Activated CD4-positive, alpha-beta T cell treated with anti-CD3 and anti-CD28 coated beads, Interleukin-2, amount 10 ng/mL, durations not matched to agents 24 days and 14 days (primary cell): Measurements from ENCODE around the gene TRAPPC2L. TPM values are rescaled to one million over a fixed set of nuclear protein-coding genes. Genes with fewer than 3 reads are reported as not detected.

Experiments
- DNase-seq: peaks from one replicate; pipeline ENCODE4 v3.0.0; 2022
- H3K27ac Mint-ChIP-seq: one replicate; pipeline ENCODE4 v1.8.0; 2022; ENCODE audit warnings: mild to moderate bottlenecking, mixed read lengths
- H3K27me3 Mint-ChIP-seq: one replicate; pipeline ENCODE4 v1.8.0; 2022; ENCODE audit warnings: mixed read lengths
- H3K36me3 Mint-ChIP-seq: one replicate; pipeline ENCODE4 v1.8.0; 2022; ENCODE audit warnings: low read depth, mild to moderate bottlenecking, mixed read lengths
- H3K4me1 Mint-ChIP-seq: one replicate; pipeline ENCODE4 v1.8.0; 2021; ENCODE audit warnings: mixed read lengths
- H3K4me3 Mint-ChIP-seq: one replicate; pipeline ENCODE4 v1.8.0; 2022; ENCODE audit warnings: mild to moderate bottlenecking, moderate library complexity, mixed read lengths
- H3K9me3 Mint-ChIP-seq: one replicate; pipeline ENCODE4 v1.8.0; 2021; ENCODE audit warnings: mixed read lengths
- intact Hi-C: fragments of 100-400 bp; cut with micrococcal nuclease; formaldehyde crosslinking; loops from one replicate; pipeline ENCODE4 v1.15.1; 2023
- total RNA-seq: library from RNA; stranded (reverse); gene quantifications from 2 replicates; pipeline ENCODE4 v1.2.3, GENCODE V29; 2022

TRAPPC2L gene
- total RNA-seq, 1 donor from 2014 or later, result 62.1 TPM

DNA sequence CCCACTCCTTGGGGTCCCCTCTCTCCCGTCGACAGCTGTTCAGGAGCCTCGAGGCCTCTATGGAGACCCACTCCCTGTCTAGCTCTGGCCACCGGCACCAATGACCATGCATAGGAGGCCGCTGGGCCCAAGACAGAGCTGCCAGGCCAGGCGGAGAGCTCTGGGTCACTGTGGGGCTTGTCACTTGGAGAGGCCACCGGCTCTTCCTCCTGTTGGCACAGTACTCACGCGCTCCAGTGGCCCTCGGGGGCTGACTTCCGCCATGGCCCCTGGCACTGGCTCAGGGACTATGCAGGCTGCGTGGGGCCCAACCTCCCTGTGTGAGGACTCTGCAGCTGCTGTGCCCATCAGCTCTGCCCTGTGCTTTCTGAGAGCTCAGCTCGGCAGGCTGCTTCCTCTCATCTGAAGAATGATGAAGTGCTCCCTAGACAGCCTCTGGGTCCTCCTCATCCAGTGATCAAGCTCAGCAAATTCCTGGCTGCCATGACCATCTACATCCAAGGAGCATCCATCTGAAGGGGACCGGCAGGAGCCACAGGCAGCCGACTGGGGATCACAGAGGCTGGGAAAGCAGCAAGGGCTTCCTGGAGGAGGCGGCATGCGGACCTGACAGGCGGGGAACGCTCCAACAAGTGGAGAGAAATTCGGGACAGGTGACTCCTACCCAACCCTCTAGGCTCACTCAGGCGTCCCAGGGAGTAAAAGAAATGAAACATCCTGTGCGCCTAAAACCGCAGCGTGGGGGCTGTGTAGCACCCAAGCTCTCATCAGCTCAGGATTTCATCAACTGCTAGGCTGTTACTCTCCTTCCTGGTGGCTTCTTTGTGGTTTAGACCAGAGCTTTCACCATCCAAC lies 17.0 kb upstream of the TRAPPC2L start:
- H3K4me3 Mint-ChIP-seq, result no peak overlapping the region
- intact Hi-C loops, result no loop called here

DNA sequence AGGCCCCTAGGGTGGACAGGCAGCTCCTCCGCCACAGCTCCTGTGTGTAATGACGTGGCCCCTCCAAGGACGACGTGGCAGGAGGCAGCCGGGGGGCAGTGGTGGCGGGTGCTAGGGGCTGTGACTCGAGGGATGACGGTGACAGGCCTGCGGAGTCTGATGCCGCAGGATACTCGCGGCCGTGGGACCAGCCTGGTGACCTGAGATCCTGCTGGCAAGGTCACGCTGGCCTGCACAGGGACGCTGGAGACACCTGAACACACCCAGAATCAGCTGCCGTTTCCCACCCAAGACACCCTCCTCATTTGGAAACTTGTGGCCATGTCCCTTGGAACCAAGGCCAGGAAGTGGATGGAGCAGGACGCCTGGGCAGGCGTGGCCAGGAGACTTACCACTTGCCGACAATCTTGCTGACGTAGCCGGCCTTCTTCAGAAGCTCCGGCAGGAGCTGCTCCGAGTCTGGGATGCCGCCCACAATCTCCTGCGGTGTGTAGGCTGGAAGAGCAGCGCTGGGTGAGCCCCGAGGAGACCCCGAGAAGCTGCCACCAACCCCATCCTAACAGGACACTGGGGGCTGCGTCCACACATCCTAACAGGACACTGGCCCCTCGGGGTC lies 16.2 kb upstream of the TRAPPC2L start:
- Mint-ChIP-seq H3K27ac (no peak overlapping the region), H3K36me3 (no peaks in the 10 kb centered on the region), H3K4me1 (no peaks in the 10 kb centered on the region), H3K27me3 (no peaks in the 10 kb centered on the region), H3K4me3 (no peak overlapping the region), H3K9me3 (no peaks in the 10 kb centered on the region)
- intact Hi-C loops, result no loop called here
- DNase-seq, result no peak

More for the DNA sequence above, 17.0 kb upstream of the TRAPPC2L start:
- H3K27ac Mint-ChIP-seq, result no peak overlapping the region
- H3K36me3 Mint-ChIP-seq, result no peaks in the 10 kb centered on the region
- no peaks in the 10 kb centered on the region for H3K27me3 Mint-ChIP-seq
- no peaks in the 10 kb centered on the region for H3K9me3 Mint-ChIP-seq
- no peak for DNase-seq
- H3K4me1 Mint-ChIP-seq, result no peaks in the 10 kb centered on the region

DNA sequence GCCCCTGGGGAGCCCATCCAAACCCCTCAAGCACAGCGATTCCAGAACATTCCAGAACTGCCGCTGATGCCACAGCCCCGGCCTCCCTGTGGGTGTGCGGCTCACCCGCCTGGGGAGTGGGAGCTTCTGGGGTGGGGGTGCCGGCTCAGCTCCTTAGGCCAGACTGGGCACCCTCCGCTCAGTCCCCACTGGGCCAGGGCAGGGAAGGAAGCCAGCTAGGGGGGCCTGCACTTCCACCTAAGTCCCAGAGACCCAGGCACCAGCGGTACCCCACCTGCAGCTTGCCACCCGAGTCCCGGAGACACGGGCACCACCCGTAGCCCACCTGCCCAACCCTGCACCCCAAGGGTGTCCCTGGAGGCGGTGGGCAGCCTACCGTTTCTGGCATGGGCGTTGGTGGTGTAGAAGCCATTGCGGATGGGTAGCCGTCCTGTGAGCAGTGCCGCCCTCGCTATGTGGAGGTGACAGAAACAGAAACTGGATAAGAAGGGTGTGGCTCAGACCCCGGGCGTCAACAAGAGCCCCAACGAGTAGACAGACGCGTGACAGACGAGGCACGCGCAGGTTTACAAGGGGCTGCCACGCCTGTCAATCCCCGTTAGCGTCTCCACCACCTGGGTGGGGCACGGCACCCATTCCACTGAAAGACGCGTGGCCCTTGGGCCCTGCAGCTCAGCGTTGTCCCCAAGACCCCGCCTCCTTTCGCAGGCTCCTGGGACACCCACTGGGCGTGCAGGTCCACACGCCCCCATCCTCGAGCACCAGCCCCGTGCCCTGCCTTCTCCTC lies 15.2 kb upstream of the TRAPPC2L start:
- Mint-ChIP-seq H3K4me3 (no peak overlapping the region), H3K36me3 (no peaks in the 10 kb centered on the region), H3K27me3 (no peaks in the 10 kb centered on the region), H3K27ac (no peak overlapping the region), H3K9me3 (no peaks in the 10 kb centered on the region), H3K4me1 (no peaks in the 10 kb centered on the region)
- intact Hi-C loops, result no loop called here
- DNase-seq, result no peak

DNA sequence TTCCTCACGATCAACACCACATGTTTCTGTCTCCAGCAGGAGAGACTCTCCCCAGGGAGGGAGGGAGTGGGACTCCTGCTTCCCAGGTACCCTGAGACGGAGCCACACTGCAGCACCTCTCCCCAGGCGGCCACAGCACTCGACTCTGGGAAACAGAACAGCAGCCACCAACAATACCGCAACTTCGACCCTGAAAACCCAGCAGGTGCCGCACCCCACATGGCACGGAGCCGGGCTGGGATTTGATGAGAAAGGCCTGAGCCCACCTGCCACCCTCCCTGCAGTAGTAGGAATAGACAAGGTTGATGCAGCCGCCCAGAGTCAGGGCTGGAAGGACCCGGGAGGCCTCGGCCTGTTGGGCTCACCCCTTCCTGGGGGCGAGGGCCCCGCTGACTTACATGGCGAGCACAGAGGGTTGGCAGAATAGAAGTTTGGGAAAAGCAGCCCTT lies 14.6 kb upstream of the TRAPPC2L start:
- H3K36me3 Mint-ChIP-seq, result no peaks in the 10 kb centered on the region
- H3K9me3 Mint-ChIP-seq, result no peaks in the 10 kb centered on the region
- no peaks in the 10 kb centered on the region for H3K27me3 Mint-ChIP-seq
- H3K27ac Mint-ChIP-seq, result no peak overlapping the region
- intact Hi-C loops, result no loop called here
- no peak overlapping the region for H3K4me3 Mint-ChIP-seq
- DNase-seq, result no peak
- H3K4me1 Mint-ChIP-seq, result no peaks in the 10 kb centered on the region

DNA sequence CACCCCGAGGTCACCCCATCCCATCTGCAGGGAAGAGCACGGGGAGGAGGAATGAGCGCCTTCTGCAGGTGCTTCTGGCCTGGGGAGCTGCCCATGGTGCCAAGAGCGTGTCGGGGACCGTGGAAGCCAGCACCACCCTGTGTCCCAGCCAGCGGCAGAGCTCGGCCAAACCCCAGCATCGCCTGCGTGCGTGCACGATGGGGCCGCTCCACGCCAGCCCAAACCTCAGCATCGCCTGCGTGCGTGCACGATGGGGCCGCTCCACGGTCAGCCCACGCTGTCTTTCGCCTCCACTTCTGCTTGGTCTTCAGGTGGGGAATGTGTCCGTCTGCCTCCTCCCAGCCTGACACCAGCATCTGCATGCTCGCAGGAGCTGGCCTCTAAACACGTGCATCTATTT lies 14.1 kb upstream of the TRAPPC2L start:
- intact Hi-C loops, result no loop called here
- Mint-ChIP-seq H3K4me1 (no peaks in the 10 kb centered on the region), H3K27me3 (no peaks in the 10 kb centered on the region), H3K27ac (no peak overlapping the region), H3K4me3 (no peak overlapping the region), H3K9me3 (no peaks in the 10 kb centered on the region), H3K36me3 (no peaks in the 10 kb centered on the region)
- no peak for DNase-seq

DNA sequence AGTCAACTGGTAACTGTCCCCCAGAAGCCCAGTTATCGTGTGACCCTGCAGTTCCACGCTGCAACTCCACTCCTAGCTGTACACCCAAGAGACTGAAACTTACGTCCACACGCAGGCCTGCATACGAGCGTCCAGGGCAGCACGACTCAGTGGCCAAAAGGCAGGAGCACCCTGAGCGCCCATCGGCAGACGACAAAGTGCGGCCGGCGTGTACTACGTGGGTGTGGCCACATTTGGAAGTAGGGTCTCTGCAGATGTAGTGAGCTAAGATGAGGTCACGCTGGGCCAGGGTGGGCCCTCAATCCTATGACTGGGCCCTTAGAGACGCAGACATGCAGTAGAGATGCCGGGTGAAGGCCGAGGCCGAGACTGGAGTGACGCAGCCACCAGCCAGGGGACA lies 13.7 kb upstream of the TRAPPC2L start:
- intact Hi-C loops, result no loop called here
- no peaks in the 10 kb centered on the region for H3K9me3 Mint-ChIP-seq
- no peaks in the 10 kb centered on the region for H3K36me3 Mint-ChIP-seq
- no peaks in the 10 kb centered on the region for H3K27me3 Mint-ChIP-seq
- no peak overlapping the region for H3K4me3 Mint-ChIP-seq
- no peak overlapping the region for H3K27ac Mint-ChIP-seq
- no peaks in the 10 kb centered on the region for H3K4me1 Mint-ChIP-seq
- no peak for DNase-seq

DNA sequence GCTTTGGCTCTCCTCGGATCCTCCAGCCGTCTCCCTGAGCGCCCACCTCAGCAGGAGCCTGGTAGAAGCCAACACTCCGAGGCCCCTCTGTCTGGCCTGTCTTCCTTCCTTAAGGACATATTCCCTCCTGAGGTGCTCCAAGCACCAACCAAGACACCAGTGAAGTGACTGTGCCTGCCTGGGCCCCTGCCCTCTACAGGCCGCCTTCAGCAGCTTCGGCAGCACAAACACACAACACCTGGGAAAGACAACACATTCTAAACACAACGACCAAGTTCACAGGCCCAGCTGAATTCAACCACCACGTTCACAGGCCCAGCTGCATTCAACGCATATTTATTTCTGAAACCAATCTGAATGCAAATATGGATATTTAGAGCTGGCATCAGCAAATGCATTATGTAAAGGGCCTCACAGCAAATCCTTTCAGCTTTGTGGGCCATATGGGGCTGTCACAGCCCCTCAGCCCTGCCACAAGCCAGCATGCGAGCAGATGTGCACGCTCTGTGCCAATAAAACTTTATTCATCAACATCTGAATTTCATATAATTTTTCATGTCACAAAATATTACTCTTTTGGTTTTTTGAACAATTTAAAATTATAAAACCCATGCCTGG lies 12.4 kb upstream of the TRAPPC2L start:
- H3K4me1 Mint-ChIP-seq, result no peaks in the 10 kb centered on the region
- no peaks in the 10 kb centered on the region for H3K36me3 Mint-ChIP-seq
- intact Hi-C loops, result no loop called here
- no peaks in the 10 kb centered on the region for H3K9me3 Mint-ChIP-seq
- no peak for DNase-seq
- H3K27me3 Mint-ChIP-seq, result no peaks in the 10 kb centered on the region
- H3K4me3 Mint-ChIP-seq, result no peak overlapping the region
- no peak overlapping the region for H3K27ac Mint-ChIP-seq

DNA sequence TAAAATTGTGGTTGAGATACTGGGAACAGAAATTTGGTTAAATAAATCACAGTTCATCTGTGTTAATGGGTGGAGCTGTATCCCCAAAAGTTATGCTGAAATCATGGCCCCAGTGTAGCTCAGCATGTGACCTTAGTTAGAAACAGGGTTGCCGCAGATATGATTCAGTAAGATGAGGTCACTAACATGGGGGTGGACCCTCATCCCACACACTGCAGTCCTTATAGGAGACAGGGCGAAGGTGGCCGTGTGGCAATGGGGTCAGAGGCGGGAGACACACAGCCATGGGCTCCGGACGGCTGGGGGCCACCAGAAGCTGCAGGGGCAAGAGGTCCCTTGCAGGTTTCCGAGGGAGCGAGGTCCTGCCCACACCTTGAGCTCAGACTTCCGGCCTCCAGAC lies 10.8 kb upstream of the TRAPPC2L start:
- intact Hi-C loops, result no loop called here

DNA sequence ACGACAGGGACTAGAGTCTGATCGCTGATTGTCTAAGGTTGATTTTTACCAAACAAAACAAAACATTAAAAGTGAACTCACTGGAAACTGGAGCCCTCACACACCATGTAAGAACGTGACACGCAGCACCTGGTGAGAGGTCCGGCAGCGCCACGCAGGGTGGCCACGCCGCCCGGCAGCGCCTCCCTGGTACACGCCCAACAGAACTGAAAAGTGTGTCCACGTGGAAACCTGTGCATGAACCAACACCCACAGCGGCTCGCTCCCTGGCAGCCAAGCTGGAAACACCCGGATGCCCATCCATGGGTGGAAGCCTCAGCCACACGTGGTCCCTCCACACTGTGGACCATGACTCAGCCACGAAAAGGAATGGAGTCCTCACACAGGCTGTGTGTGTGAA lies 9.3 kb upstream of the TRAPPC2L start:
- no peak overlapping the region for H3K27ac Mint-ChIP-seq
- intact Hi-C loops, result no loop called here

More for the DNA sequence above, 10.8 kb upstream of the TRAPPC2L start:
- DNase-seq, result no peak
- Mint-ChIP-seq H3K36me3 (no peaks in the 10 kb centered on the region), H3K4me3 (no peak overlapping the region), H3K4me1 (no peaks in the 10 kb centered on the region), H3K9me3 (no peaks in the 10 kb centered on the region), H3K27me3 (no peaks in the 10 kb centered on the region), H3K27ac (no peak overlapping the region)

DNA sequence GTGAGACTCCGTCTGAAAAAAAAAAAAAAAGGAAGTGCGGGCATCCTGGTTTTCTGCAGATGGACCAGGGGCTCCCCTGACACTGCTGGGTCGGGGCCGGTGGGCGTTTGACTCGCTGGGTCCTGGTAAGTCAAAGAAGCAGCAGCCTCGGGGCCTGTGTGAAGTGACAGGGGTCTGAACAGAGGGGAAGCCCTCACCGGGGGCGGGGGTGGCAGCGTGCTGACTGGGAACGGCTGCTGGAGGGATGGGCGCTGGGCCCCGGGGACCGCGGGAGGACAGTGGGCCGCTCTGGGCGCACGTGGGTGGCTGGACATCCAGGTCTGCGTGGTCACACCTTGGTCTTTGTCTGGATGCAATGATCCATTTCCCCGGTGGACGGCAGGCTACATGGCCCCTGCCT lies 8.4 kb upstream of the TRAPPC2L start:
- no peak overlapping the region for H3K4me3 Mint-ChIP-seq
- no peaks in the 10 kb centered on the region for H3K27me3 Mint-ChIP-seq
- H3K36me3 Mint-ChIP-seq, result no peaks in the 10 kb centered on the region
- H3K9me3 Mint-ChIP-seq, result no peaks in the 10 kb centered on the region
- H3K27ac Mint-ChIP-seq, result no peak overlapping the region
- no peak for DNase-seq
- intact Hi-C loops, result no loop called here
- peaks cover 2% of the 10 kb centered on the region for H3K4me1 Mint-ChIP-seq

More for the DNA sequence above, 9.3 kb upstream of the TRAPPC2L start:
- DNase-seq, result no peak
- H3K36me3 Mint-ChIP-seq, result no peaks in the 10 kb centered on the region
- H3K9me3 Mint-ChIP-seq, result no peaks in the 10 kb centered on the region
- H3K27me3 Mint-ChIP-seq, result no peaks in the 10 kb centered on the region
- no peak overlapping the region for H3K4me3 Mint-ChIP-seq
- peaks cover 2% of the 10 kb centered on the region for H3K4me1 Mint-ChIP-seq

DNA sequence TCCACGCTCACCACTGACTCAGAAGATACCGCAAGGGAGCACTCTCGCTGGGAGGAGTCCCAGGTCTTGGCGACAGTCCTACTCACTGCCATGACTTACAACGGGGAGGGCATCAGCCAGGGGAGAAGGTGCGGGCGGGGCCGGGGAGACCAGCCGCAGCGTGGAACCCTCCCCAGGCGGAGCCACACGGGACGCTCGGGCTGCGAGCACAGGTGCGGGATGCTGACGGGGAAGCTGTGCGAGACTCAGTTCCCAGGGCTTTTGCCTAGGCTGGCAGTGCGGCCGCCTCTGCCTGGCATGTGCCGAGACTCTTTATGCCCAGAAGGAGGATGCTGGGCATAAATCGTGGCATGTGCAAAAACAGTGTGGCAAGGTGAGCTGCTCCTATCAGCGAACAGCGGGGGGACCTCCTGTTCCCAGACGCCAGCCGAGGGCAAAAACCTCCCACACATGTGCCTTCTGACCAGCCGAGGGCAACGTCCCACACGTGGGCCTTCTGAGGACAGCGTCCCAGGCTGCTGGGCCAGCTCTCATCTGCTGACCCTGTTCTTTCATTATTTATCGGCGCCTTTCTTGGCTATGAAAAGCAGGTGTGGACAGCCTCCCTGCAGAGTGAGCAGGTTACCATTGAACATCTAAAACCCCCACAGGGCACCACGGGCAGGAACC lies 6.3 kb upstream of the TRAPPC2L start:
- Mint-ChIP-seq H3K36me3 (peaks cover 3% of the 10 kb centered on the region), H3K9me3 (no peaks in the 10 kb centered on the region), H3K27ac (no peak overlapping the region), H3K4me1 (peaks cover 8% of the 10 kb centered on the region), H3K27me3 (no peaks in the 10 kb centered on the region), H3K4me3 (no peak overlapping the region)
- intact Hi-C loops, result no loop called here
- no peak for DNase-seq

DNA sequence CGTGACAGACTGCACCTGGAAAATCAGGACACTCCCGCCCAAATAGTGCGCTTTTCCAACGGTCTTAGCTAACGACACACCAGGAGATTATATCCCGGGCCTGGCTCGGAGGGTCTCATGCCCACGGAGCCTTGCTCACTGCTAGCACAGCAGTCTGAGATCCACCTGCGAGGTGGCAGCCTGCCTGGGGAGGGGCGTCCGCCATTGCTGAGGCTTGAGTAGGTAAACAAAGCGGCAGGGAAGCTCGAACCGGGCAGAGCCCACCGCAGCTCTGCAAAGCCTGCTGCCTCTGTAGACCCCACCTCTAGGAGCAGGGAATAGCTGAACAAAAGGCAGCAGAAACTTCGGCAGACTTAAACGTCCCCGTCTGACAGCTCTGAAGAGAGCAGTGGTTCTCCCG lies 5.3 kb upstream of the TRAPPC2L start:
- H3K36me3 Mint-ChIP-seq, result peaks cover 3% of the 10 kb centered on the region
- DNase-seq, result no peak
- H3K27ac Mint-ChIP-seq, result no peak overlapping the region
- H3K27me3 Mint-ChIP-seq, result no peaks in the 10 kb centered on the region
- H3K4me1 Mint-ChIP-seq, result peaks cover 8% of the 10 kb centered on the region
- intact Hi-C loops, result no loop called here
- H3K4me3 Mint-ChIP-seq, result no peak overlapping the region
- H3K9me3 Mint-ChIP-seq, result no peaks in the 10 kb centered on the region

DNA sequence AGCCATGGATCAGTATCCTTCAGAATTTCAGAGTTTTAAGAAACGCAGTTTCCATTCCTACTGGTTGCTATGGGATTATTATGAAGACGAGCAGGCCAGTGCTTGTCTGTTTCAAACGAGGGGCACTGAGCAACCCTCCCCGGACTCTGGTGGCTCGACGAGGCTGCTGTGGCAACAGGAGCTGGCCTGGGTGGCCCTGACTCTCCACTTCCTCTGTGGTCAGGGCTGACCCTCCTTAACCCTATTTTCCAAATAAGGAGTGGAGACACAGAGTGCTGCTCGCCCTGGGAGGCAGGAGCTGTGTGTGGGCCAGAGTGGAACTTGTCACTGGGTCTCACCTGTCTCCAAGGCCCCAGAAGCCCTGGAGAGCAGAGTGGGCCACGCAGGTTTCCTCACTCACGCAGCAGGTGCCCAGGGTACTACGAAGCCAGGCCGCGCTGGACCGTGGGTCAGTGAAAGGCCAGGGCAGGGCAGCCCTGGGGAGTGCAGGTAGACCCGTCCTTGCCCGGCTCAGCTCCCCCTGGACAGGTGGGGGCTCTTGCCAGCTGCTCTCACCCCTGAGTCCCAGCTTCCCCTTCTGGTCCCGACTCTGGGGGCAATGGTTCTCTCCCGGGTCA lies 3.5 kb upstream of the TRAPPC2L start:
- Mint-ChIP-seq H3K36me3 (peaks cover 10% of the 10 kb centered on the region), H3K4me1 (peaks cover 17% of the 10 kb centered on the region), H3K27me3 (no peaks in the 10 kb centered on the region), H3K9me3 (no peaks in the 10 kb centered on the region), H3K4me3 (no peak overlapping the region), H3K27ac (no peak overlapping the region)
- no peak for DNase-seq
- intact Hi-C loops, result no loop called here
